ENCODE data around the gene EPB41L2. TPM values are rescaled to one million over a fixed set of nuclear protein-coding genes. Genes with fewer than 3 reads are reported as not detected.

The EPB41L2 gene
- 10 to 100 TPM; 43.5 to 47.2 TPM for total RNA-seq

- Histone ChIP-seq H3K4me1 (peaks cover 13% of the 10 kb centered on the region), H3K36me3 (replicated peaks in 1 of 2; ENCODE audit: insufficient read depth in 1 of 2, low read depth in 2 of 2) (no peaks in the 10 kb centered on the region), H3K9me3 (no peaks in the 10 kb centered on the region), H3K4me3 (peak within 1 kb of the TSS; percentile 76 to 81), H3K27me3 (no peaks in the 10 kb centered on the region), H3K27ac (peak within 1 kb of the TSS; percentile 14 to 92 (median 78))
- intact Hi-C loops (cut with DNase I): no loop called here
- TF ChIP-seq POLR2A (IDR thresholded peaks at IDR 0.05) (peak; percentile 63 to 83 (median 79)), CTCF (IDR thresholded peaks at IDR 0.05) (peak in 6 of 7 experiments; percentile 18 to 58 (median 52))
- 0% methylated on average over 1 to 47 of the region's 61 CpGs for WGBS, 2 donors
- ATAC-seq (peak; percentile 94), DNase-seq (peak; percentile 90 to 94 (median 91))
Measured at GRCh38 chr6:131063028-131063763, at the start of gene EPB41L2. TSS of gene EPB41L2 (minus strand) at chr6:131063245. CDS start at chr6:130956485, 106,760 bp downstream.

GRCh38 chr6:131112249-131112648 is 49.2 kb upstream of the EPB41L2 start:
- Histone ChIP-seq H3K4me3 (no peak overlapping the region), H3K27me3 (no peaks in the 10 kb centered on the region), H3K9me3 (no peaks in the 10 kb centered on the region), H3K36me3 (replicated peaks in 1 of 2; ENCODE audit: insufficient read depth in 1 of 2, low read depth in 2 of 2) (no peaks in the 10 kb centered on the region), H3K4me1 (peaks cover 2% of the 10 kb centered on the region), H3K27ac (no peak overlapping the region)
- ATAC-seq: no peak
- WGBS, 2 donors: 54 to 77% methylated on average over 1 of the region's 1 CpG
- TF ChIP-seq CTCF (IDR thresholded peaks at IDR 0.05) (no peak), POLR2A (IDR thresholded peaks at IDR 0.05) (no peak)
- DNase-seq: no peak
- intact Hi-C loops (cut with DNase I): no loop called here

GRCh38 chr6:131107151-131107550 is 44.1 kb upstream of the EPB41L2 start:
- Histone ChIP-seq H3K4me3 (no peak overlapping the region), H3K4me1 (peaks cover 7% of the 10 kb centered on the region), H3K36me3 (replicated peaks in 1 of 2; ENCODE audit: insufficient read depth in 1 of 2, low read depth in 2 of 2) (no peaks in the 10 kb centered on the region), H3K9me3 (no peaks in the 10 kb centered on the region), H3K27me3 (no peaks in the 10 kb centered on the region), H3K27ac (no peak overlapping the region)
- ATAC-seq (peak; percentile 48), DNase-seq (no peak)
- 14 to 57% methylated on average over 1 of the region's 1 CpG for WGBS, 2 donors
- TF ChIP-seq CTCF (IDR thresholded peaks at IDR 0.05) (no peak), POLR2A (IDR thresholded peaks at IDR 0.05) (no peak)
- intact Hi-C loops (cut with DNase I): loop anchor here (5.0 kb wide), 1 partner anchor 215 kb away; no protein-coding TSS in a partner anchor

- TF ChIP-seq CTCF (IDR thresholded peaks at IDR 0.05) (no peak), POLR2A (IDR thresholded peaks at IDR 0.05) (no peak)
- Histone ChIP-seq H3K4me1 (peaks cover 7% of the 10 kb centered on the region), H3K27ac (no peak overlapping the region), H3K9me3 (no peaks in the 10 kb centered on the region), H3K27me3 (no peaks in the 10 kb centered on the region), H3K36me3 (replicated peaks in 1 of 2; ENCODE audit: insufficient read depth in 1 of 2, low read depth in 2 of 2) (no peaks in the 10 kb centered on the region), H3K4me3 (no peak overlapping the region)
- 100% methylated on average over 1 of the region's 1 CpG for WGBS, 2 donors
- intact Hi-C loops (cut with DNase I): no loop called here
- ATAC-seq (no peak), DNase-seq (no peak)
Measured at GRCh38 chr6:131103901-131104300, 40.9 kb upstream of the EPB41L2 start.

- Histone ChIP-seq H3K9me3 (no peaks in the 10 kb centered on the region), H3K4me3 (no peak overlapping the region)
- no peak for DNase-seq
Measured at GRCh38 chr6:131103296-131103695, 40.3 kb upstream of the EPB41L2 start.

More at GRCh38 chr6:131103296-131103695, 40.3 kb upstream of the EPB41L2 start:
- peaks cover 7% of the 10 kb centered on the region for H3K4me1 ChIP-seq
- H3K27me3 ChIP-seq: no peaks in the 10 kb centered on the region
- H3K27ac ChIP-seq: no peak overlapping the region
- intact Hi-C loops (cut with DNase I): no loop called here
- H3K36me3 ChIP-seq (replicated peaks in 1 of 2; ENCODE audit: insufficient read depth in 1 of 2, low read depth in 2 of 2): no peaks in the 10 kb centered on the region
- TF ChIP-seq POLR2A (IDR thresholded peaks at IDR 0.05) (no peak), CTCF (IDR thresholded peaks at IDR 0.05) (no peak)
- ATAC-seq: no peak
- WGBS, 2 donors: 73 to 77% methylated on average over 4 of the region's 4 CpGs

All from body of pancreas (tissue), 4 donors.